GM12801 (cell line): ENCODE data around the gene TSPAN18.

Source experiments
- CTCF ChIP-seq: IDR thresholded peaks from one replicate; pipeline ENCODE4 v1.5.1; 2011; ENCODE audit warnings: control low read depth; ENCODE audit not compliant: insufficient read length; ENCODE audit errors: extremely low read depth

The TSPAN18 gene

GRCh38 chr11:44950031-44950624 is 223.4 kb downstream of the TSPAN18 start:
- no peak for TF ChIP-seq CTCF

- TF ChIP-seq CTCF, result no peak
Observed at GRCh38 chr11:44950625-44951476, 224.1 kb downstream of the TSPAN18 start, which contains the start of gene TP53I11. TP53I11 (minus strand) TSS chr11:44950883; CDS start chr11:44938335, 12,548 bp downstream.

- no peak for TF ChIP-seq CTCF
Observed at GRCh38 chr11:44952082-44952481, 225.3 kb downstream of the TSPAN18 start.

GRCh38 chr11:44952500-44953260 is 225.9 kb downstream of the TSPAN18 start:
- TF ChIP-seq CTCF, result no peak

- no peak for TF ChIP-seq CTCF
Observed at GRCh38 chr11:44954051-44954906, 227.5 kb downstream of the TSPAN18 start.

GRCh38 chr11:44955015-44955738 is 228.4 kb downstream of the TSPAN18 start:
- TF ChIP-seq CTCF, result no peak
